ENCODE data around the gene TFRC. TPM values are rescaled to one million over a fixed set of nuclear protein-coding genes. Genes with fewer than 3 reads are reported as not detected.
A peak's percentile ranks its signal among the peaks of the same experiment; 100 is the strongest.
"Not testable (repeated sequence)": the region's sequence is repeated elsewhere in the genome, so short reads cannot be mapped to it uniquely, and the experiment has no call there.

The TFRC gene
- total and polyA plus RNA-seq, 7 donors = 36.2 to 208 (median 64.9) TPM

DNA sequence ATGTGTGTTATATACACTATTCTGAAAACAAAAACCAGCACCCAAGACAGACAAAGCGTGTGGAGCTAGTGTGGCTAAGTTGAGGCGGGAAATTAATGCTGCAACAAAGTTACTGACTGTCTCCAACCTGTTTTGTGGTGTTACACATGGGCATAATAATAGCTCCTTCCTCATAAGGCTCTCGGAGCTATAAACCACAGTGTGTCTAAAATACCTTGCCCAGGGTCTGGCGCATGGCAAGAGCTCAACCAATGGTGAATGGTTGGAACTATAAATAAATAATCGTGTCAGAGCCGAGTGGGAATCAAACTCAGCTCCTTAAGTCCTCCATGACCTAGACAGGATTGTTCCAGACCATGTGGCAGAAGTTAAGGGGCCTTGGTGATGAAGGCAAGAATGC, 35.9 kb upstream of the TFRC start:
- TF ChIP-seq, protein P1, sequence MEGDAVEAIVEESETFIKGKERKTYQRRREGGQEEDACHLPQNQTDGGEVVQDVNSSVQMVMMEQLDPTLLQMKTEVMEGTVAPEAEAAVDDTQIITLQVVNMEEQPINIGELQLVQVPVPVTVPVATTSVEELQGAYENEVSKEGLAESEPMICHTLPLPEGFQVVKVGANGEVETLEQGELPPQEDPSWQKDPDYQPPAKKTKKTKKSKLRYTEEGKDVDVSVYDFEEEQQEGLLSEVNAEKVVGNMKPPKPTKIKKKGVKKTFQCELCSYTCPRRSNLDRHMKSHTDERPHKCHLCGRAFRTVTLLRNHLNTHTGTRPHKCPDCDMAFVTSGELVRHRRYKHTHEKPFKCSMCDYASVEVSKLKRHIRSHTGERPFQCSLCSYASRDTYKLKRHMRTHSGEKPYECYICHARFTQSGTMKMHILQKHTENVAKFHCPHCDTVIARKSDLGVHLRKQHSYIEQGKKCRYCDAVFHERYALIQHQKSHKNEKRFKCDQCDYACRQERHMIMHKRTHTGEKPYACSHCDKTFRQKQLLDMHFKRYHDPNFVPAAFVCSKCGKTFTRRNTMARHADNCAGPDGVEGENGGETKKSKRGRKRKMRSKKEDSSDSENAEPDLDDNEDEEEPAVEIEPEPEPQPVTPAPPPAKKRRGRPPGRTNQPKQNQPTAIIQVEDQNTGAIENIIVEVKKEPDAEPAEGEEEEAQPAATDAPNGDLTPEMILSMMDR (IDR thresholded peaks at IDR 0.05) = no peak
- H3K4me1 ChIP-seq = peaks cover 10% of the 10 kb centered on the region
- H3K27me3 ChIP-seq (ENCODE audit: insufficient read depth in 3 of 3, low read length in 2 of 3) = no peaks in the 10 kb centered on the region
- ATAC-seq = peak; percentile 98 to 100 (median 99)
- DNase-seq = peak in 1 of 2 donors; percentile 58
- no peaks in the 10 kb centered on the region for H3K36me3 ChIP-seq (ENCODE audit: insufficient read depth in 1 of 2, low read depth in 1 of 2)
- H3K9me3 ChIP-seq = no peaks in the 10 kb centered on the region
- H3K4me3 ChIP-seq = no peak overlapping the region
- intact Hi-C loops (cut with DNase I) = no loop called here
- H3K27ac ChIP-seq = peak overlapping the region; percentile 89
- WGBS, 3 donors = 30 to 41% (median 35%) methylated on average over 6 of the region's 6 CpGs

DNA sequence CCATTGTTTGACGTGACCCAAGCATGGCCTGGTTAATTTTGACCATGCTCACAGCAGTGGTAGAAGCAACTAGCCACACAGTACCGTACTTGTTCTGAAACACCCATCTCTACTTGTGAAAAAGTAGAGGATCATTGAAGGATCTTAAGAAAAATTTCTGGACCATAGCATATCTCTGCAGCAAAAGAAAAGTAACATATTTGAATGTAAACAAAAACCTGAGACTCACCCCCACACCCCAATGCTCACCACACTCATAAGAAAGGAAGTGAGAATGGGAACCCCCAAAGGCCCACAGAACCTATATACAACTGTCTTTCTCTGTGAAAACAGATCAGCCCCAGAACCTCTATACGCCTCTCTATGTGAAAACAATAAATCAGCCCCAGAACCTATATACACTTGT, 33.8 kb upstream of the TFRC start:
- peaks cover 10% of the 10 kb centered on the region for H3K4me1 ChIP-seq
- no peak overlapping the region for H3K4me3 ChIP-seq
- no peaks in the 10 kb centered on the region for H3K27me3 ChIP-seq (ENCODE audit: insufficient read depth in 3 of 3, low read length in 2 of 3)
- no peak for ATAC-seq
- intact Hi-C loops (cut with DNase I) = no loop called here
- TF ChIP-seq, protein P1 (IDR thresholded peaks at IDR 0.05) = no peak
- no peak for DNase-seq
- no peak overlapping the region for H3K27ac ChIP-seq
- no peaks in the 10 kb centered on the region for H3K36me3 ChIP-seq (ENCODE audit: insufficient read depth in 1 of 2, low read depth in 1 of 2)
- 83 to 90% (median 88%) methylated on average over 3 of the region's 3 CpGs for WGBS, 3 donors
- no peaks in the 10 kb centered on the region for H3K9me3 ChIP-seq

DNA sequence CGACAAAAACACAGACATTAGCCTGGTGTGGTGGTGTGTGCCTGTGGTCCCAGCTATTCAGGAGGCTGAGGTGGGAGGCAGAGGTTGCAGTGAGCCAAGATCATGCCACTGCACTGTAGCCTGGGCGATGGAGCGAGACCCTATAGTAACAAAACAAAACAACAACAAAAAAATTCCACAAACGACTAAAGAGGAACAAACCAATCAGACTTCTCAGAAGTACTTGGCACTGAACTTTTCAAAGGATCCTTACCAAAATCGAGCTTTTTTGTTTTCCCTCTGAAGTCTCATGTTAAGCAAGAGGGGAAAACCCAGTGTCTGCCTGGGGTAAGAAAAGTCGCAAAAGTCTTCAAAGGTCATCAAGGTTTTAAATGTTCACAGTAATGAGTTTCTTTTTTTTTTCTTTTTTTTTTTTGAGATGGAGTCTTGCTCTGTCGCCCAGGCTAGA, 30.1 kb upstream of the TFRC start:
- Histone ChIP-seq H3K27ac (no peak overlapping the region), H3K9me3 (no peaks in the 10 kb centered on the region), H3K36me3 (ENCODE audit: insufficient read depth in 1 of 2, low read depth in 1 of 2) (no peaks in the 10 kb centered on the region), H3K27me3 (ENCODE audit: insufficient read depth in 3 of 3, low read length in 2 of 3) (no peaks in the 10 kb centered on the region), H3K4me1 (no peaks in the 10 kb centered on the region), H3K4me3 (no peak overlapping the region)
- TF ChIP-seq, protein P1 (IDR thresholded peaks at IDR 0.05) = no peak
- 71 to 78% (median 72%) methylated on average over 7 of the region's 7 CpGs for WGBS, 3 donors
- DNase-seq = no peak
- intact Hi-C loops (cut with DNase I) = no loop called here
- ATAC-seq = no peak

DNA sequence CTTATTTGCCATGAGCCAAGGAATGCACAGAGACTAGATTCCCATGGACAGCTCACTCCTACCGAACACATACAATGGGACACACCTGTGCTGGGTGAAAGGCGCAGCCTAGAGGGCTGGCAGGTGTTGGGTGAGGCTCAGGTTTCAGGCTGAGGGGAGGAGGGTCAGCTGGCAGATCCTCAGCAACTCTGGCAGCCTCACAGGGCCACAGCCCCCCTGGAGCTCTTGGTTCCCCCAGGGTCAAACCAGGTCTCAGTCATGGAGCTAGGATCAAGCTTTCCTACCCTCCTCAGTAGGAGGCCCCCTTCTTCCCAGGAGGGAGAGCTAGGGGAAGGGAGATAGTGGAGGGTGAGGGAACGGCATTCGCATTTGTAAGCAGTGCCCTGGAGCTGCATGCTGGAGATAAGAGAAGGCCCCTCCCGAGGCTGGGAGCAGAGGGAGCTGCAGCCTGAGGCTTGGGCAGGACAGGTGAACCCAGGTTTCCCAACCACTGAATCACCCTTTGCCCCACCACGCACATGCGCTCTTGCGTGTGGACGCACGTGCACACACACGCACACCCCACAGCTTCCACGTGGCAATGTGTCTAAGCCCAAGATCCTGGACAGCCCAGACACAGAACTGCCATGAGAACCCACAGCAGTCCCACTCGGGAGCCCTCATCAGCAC, 26.3 kb upstream of the TFRC start:
- no peaks in the 10 kb centered on the region for H3K4me1 ChIP-seq
- no peaks in the 10 kb centered on the region for H3K9me3 ChIP-seq
- H3K27me3 ChIP-seq (ENCODE audit: insufficient read depth in 3 of 3, low read length in 2 of 3) = no peaks in the 10 kb centered on the region
- H3K4me3 ChIP-seq = no peak overlapping the region
- no peaks in the 10 kb centered on the region for H3K36me3 ChIP-seq (ENCODE audit: insufficient read depth in 1 of 2, low read depth in 1 of 2)
- DNase-seq = no peak
- WGBS, 3 donors = 68 to 74% (median 69%) methylated on average over 13 of the region's 13 CpGs
- intact Hi-C loops (cut with DNase I) = no loop called here
- ATAC-seq = peak; percentile 36 to 48 (median 42)
- TF ChIP-seq, protein P1 (IDR thresholded peaks at IDR 0.05) = no peak
- H3K27ac ChIP-seq = peak overlapping the region; percentile 58

DNA sequence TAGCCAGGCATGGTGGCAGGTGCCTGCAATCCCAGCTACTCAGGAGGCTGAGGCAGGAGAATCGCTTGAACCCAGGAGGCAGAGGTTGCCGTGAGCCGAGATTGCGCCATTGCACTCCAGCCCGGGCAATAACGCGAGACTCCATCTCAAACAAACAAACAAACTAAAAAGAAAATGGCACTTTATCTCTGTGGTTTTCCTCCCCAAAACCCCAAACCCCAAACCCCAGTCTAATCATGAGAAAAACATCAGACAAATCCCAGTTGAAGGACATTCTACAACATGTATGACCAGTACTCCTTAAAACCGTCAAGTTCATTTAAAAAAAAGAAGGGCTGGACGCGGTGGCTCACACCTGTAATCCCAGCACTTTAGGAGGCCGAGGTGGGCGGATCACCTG, 22.8 kb upstream of the TFRC start:
- H3K9me3 ChIP-seq; intact Hi-C loops (cut with DNase I); DNase-seq; H3K4me3 ChIP-seq; H3K36me3 ChIP-seq (ENCODE audit: insufficient read depth in 1 of 2, low read depth in 1 of 2); H3K27ac ChIP-seq; ATAC-seq; H3K4me1 ChIP-seq; H3K27me3 ChIP-seq (ENCODE audit: insufficient read depth in 3 of 3, low read length in 2 of 3): not testable (repeated sequence)
- 91 to 93% (median 93%) methylated on average over 12 of the region's 12 CpGs for WGBS, 3 donors

DNA sequence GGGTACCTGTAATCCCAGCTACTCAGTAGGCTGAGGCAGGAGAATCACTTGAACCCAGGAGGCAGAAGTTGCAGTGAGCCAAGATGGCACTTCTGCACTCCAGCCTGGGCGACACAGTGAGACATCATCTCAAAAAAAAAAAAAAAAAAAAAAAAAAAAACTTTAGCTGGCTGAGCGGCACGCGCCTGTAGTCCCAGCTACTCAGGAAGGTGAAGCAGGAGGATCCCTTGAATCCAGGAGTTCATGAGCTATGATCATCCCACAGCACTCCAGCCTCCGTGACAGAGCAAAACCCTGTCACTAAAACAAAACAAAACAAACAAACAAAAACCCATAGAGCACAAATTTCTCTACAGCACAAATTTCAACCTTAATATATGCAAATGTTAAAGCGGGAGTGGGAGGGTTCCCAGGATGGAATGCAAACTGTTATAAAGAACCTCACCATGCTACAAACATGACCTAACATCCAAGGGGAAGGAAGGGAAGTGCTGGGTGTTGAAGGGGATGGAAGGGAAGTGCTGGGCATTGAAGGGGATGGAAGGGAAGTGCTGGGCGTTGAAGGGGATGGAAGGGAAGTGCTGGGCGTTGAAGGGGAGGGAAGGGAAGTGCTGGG, 16.6 kb upstream of the TFRC start:
- H3K36me3 ChIP-seq (ENCODE audit: insufficient read depth in 1 of 2, low read depth in 1 of 2); H3K4me3 ChIP-seq; ATAC-seq; H3K9me3 ChIP-seq; H3K27ac ChIP-seq; DNase-seq; H3K27me3 ChIP-seq (ENCODE audit: insufficient read depth in 3 of 3, low read length in 2 of 3): not testable (repeated sequence)
- intact Hi-C loops (cut with DNase I) = loop anchor here in 1 of 2 donors (5.0 kb wide), 1 partner anchor 64 kb away; no protein-coding TSS in a partner anchor
- 60 to 73% (median 65%) methylated on average over 8 of the region's 8 CpGs for WGBS, 3 donors
- H3K4me1 ChIP-seq = peaks cover 19% of the 10 kb centered on the region

Measured in psoas muscle (tissue), 8 donors.